ENCODE results near the gene RAB11A.

RAB11A gene

GRCh38 chr15:65833501-65834205 is 35.6 kb upstream of the RAB11A start:
- no peak for TF ChIP-seq FOXM1 (IDR thresholded peaks at IDR 0.05; ENCODE audit: borderline replicate concordance, low read depth)
- TF ChIP-seq USF1 (IDR thresholded peaks at IDR 0.05) = no peak

- TF ChIP-seq TAF1 (IDR thresholded peaks at IDR 0.05; ENCODE audit: low read depth) (no peak), RAD21 (IDR thresholded peaks at IDR 0.05; ENCODE audit: low read depth) (no peak), NFIC (IDR thresholded peaks at IDR 0.05) (no peak), MAX (IDR thresholded peaks at IDR 0.05) (no peak), CEBPB (IDR thresholded peaks at IDR 0.05) (no peak), ZBTB7A (IDR thresholded peaks at IDR 0.05; ENCODE audit: low read depth) (no peak), CREB1 (IDR thresholded peaks at IDR 0.05; ENCODE audit: low read depth) (no peak), TEAD4 (IDR thresholded peaks at IDR 0.05) (no peak), USF1 (IDR thresholded peaks at IDR 0.05) (no peak), YY1 (IDR thresholded peaks at IDR 0.05; ENCODE audit: low read depth) (no peak)
Observed at GRCh38 chr15:65834603-65835282, 34.5 kb upstream of the RAB11A start.

GRCh38 chr15:65835447-65835846 is 33.8 kb upstream of the RAB11A start:
- TF ChIP-seq TCF12 (IDR thresholded peaks at IDR 0.05; ENCODE audit: low read depth) (no peak), TAF1 (IDR thresholded peaks at IDR 0.05; ENCODE audit: low read depth) (no peak), RAD21 (IDR thresholded peaks at IDR 0.05; ENCODE audit: low read depth) (no peak), ZBTB7A (IDR thresholded peaks at IDR 0.05; ENCODE audit: low read depth) (no peak), EP300 (IDR thresholded peaks at IDR 0.05; ENCODE audit: borderline replicate concordance) (no peak), CREB1 (IDR thresholded peaks at IDR 0.05; ENCODE audit: low read depth) (no peak), EGR1 (IDR thresholded peaks at IDR 0.05) (no peak), TEAD4 (IDR thresholded peaks at IDR 0.05) (no peak), YY1 (IDR thresholded peaks at IDR 0.05; ENCODE audit: low read depth) (no peak), USF1 (IDR thresholded peaks at IDR 0.05) (no peak), MAX (IDR thresholded peaks at IDR 0.05) (no peak), REST (IDR thresholded peaks at IDR 0.05; ENCODE audit: low read depth) (no peak), FOXM1 (IDR thresholded peaks at IDR 0.05; ENCODE audit: borderline replicate concordance, low read depth) (no peak), CEBPB (IDR thresholded peaks at IDR 0.05) (no peak), NFIC (IDR thresholded peaks at IDR 0.05) (no peak)

GRCh38 chr15:65836665-65837064 is 32.6 kb upstream of the RAB11A start:
- TF ChIP-seq RAD21 (IDR thresholded peaks at IDR 0.05; ENCODE audit: low read depth) = peak; percentile 48; the same call in 1 of the 2 replicates
- no peak for TF ChIP-seq NFIC (IDR thresholded peaks at IDR 0.05)

GRCh38 chr15:65837301-65838294 is 31.7 kb upstream of the RAB11A start:
- TF ChIP-seq MAX (IDR thresholded peaks at IDR 0.05) (no peak), RAD21 (IDR thresholded peaks at IDR 0.05; ENCODE audit: low read depth) (no peak), TCF12 (IDR thresholded peaks at IDR 0.05; ENCODE audit: low read depth) (no peak), ZBTB7A (IDR thresholded peaks at IDR 0.05; ENCODE audit: low read depth) (no peak), TEAD4 (IDR thresholded peaks at IDR 0.05) (no peak), CREB1 (IDR thresholded peaks at IDR 0.05; ENCODE audit: low read depth) (no peak), NFIC (IDR thresholded peaks at IDR 0.05) (no peak), YY1 (IDR thresholded peaks at IDR 0.05; ENCODE audit: low read depth) (no peak), REST (IDR thresholded peaks at IDR 0.05; ENCODE audit: low read depth) (no peak), FOXM1 (IDR thresholded peaks at IDR 0.05; ENCODE audit: borderline replicate concordance, low read depth) (no peak), CEBPB (IDR thresholded peaks at IDR 0.05) (no peak), EGR1 (IDR thresholded peaks at IDR 0.05) (no peak), TAF1 (IDR thresholded peaks at IDR 0.05; ENCODE audit: low read depth) (no peak), EP300 (IDR thresholded peaks at IDR 0.05; ENCODE audit: borderline replicate concordance) (no peak), USF1 (IDR thresholded peaks at IDR 0.05) (no peak)
